Stimulated activated naive B cell treated with anti-CD40 and anti-IgM and Interleukin-4, amounts not matched to agents 10 μg/mL and 1 μg/mL and 100 μg/mL, for 72 hours (primary cell): Measurements from ENCODE around the gene ENPP1.

Experiments
- ATAC-seq, 2 donors: fragments of 150-1000 bp; cut with Tn5 transposase; replicated peaks; 2 replicates each; pipeline ENCODE4 v1.10.0; 2021; ENCODE audit warnings: moderate library complexity in 1 of 2
- DNase-seq: peaks from one replicate; pipeline ENCODE4 v3.0.0; 2021
- H3K27ac Mint-ChIP-seq: one replicate; pipeline ENCODE4 v1.8.0; 2022; ENCODE audit warnings: mild to moderate bottlenecking, mixed read lengths
- H3K27me3 Mint-ChIP-seq, 2 donors: one replicate each; pipeline ENCODE4 v1.8.0; 2022; ENCODE audit warnings: mixed read lengths in 2 of 2
- H3K36me3 Mint-ChIP-seq, 2 donors: one replicate each; pipeline ENCODE4 v1.8.0; 2022; ENCODE audit warnings: mixed read lengths in 2 of 2, mild to moderate bottlenecking in 1 of 2
- H3K4me1 Mint-ChIP-seq, 2 donors: one replicate each; pipeline ENCODE4 v1.8.0; 2022; ENCODE audit warnings: mixed read lengths in 2 of 2, mild to moderate bottlenecking in 1 of 2
- H3K4me3 Mint-ChIP-seq, 2 donors: one replicate each; pipeline ENCODE4 v1.8.0; 2022; ENCODE audit warnings: mild to moderate bottlenecking in 2 of 2, mixed read lengths in 2 of 2, moderate library complexity in 1 of 2
- H3K9me3 Mint-ChIP-seq, 2 donors: one replicate each; pipeline ENCODE4 v1.8.0; 2022; ENCODE audit warnings: mixed read lengths in 2 of 2, mild to moderate bottlenecking in 1 of 2

ENPP1 gene

DNA sequence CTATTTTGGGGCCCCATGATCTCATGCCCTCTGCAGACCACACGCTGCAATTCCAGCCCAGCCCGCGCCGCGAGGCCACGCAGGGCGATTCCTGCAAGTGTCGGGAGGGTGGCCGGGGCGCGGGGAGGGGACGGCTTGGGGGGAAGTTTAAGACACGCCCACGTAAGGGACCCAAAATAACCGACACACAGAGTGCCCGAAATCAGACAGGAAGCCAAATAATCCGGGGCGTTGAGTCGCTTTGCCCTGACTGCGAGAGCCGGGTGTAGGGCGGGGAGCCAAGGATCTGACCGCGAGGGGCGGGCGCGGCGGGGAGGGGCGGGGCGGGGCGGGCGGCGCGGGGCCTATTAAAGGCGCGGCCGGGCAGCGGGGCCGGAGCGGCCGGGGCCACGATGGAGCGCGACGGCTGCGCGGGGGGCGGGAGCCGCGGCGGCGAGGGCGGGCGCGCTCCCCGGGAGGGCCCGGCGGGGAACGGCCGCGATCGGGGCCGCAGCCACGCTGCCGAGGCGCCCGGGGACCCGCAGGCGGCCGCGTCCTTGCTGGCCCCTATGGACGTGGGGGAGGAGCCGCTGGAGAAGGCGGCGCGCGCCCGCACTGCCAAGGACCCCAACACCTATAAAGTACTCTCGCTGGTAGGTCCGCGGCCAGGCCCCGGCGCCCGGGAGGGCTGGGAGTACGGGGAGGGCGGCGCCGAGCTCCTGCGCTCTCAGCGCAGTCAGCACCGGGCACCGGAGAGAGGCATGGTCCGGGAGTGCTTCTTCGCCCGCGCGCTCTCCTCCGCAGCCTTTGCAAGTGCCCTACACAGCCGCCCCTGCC is at the start of gene ENPP1:
ENPP1 (plus strand) TSS at position 377 of the 816 bp plus-strand sequence; CDS start at position 393, 16 bp downstream.
- DNase-seq (peak; percentile 54), ATAC-seq (peak; percentile 80 to 82)
- H3K27ac Mint-ChIP-seq, result peak within 1 kb of the TSS; percentile 84
- no peaks in the 10 kb centered on the region for H3K9me3 Mint-ChIP-seq
- H3K4me3 Mint-ChIP-seq, result peak within 1 kb of the TSS; percentile 88 to 100
- H3K27me3 Mint-ChIP-seq, result no peaks in the 10 kb centered on the region
- H3K4me1 Mint-ChIP-seq, result peaks cover 14 to 21% of the 10 kb centered on the region in 2 donors
- no peaks in the 10 kb centered on the region for H3K36me3 Mint-ChIP-seq

DNA sequence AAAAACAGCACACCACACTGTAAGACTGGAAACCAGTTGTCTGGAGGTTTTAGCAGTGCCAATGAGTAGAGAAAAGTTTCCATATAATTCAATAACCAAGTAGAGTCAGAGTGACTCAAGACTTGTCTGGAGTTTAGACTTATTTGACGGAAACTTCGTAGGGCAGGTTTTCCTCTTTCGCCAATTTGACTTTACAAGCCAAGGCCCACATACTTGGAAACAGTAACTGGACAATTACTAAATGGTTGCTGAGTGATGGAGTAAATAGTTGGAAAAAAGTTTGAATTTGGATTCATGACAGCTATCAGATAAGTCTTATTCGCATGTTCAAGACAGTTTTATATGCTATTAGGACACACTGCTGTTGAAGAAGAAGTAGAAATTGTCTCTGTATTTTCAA is 48.9 kb upstream of the ENPP1 start:
- no peaks in the 10 kb centered on the region for H3K9me3 Mint-ChIP-seq
- no peaks in the 10 kb centered on the region for H3K36me3 Mint-ChIP-seq
- H3K4me1 Mint-ChIP-seq, result peaks cover 5 to 13% of the 10 kb centered on the region in 2 donors
- ATAC-seq (no peak), DNase-seq (no peak)
- H3K4me3 Mint-ChIP-seq, result no peak overlapping the region
- no peak overlapping the region for H3K27ac Mint-ChIP-seq
- peaks cover 22 to 42% of the 10 kb centered on the region in 2 donors for H3K27me3 Mint-ChIP-seq

DNA sequence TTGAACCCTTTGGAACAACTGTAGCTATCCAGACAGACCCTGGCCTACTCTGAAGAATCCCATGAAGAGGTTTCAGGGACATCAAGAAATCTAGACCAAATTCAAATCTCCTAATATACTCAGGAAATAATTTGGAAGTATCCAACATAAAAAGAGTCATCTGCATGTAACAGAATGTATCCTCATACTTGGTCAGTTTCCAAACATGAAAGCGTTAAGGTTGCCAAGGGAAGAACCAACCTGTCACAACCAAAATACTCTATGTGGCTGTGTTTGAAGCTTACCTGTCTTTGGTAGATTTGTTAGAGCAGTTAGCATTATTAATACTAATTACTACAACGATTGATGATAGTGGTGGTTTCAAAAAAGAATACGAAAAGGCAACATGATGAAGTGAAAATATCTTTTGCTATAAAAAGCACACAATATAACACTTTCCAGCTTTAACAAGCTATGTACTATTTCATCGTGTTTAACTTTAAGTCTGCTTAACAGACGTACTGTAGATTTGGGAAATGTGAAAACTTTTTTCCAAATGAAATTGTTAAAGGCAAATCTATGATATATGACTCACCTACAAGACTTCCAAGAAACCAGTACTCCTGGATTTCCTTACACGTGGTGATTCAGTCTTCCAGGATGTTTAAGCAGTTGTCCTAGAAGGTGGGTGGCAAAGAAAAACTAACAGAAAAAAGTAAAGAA is 46.6 kb upstream of the ENPP1 start:
- H3K4me3 Mint-ChIP-seq, result no peak overlapping the region
- H3K9me3 Mint-ChIP-seq, result no peaks in the 10 kb centered on the region

DNA sequence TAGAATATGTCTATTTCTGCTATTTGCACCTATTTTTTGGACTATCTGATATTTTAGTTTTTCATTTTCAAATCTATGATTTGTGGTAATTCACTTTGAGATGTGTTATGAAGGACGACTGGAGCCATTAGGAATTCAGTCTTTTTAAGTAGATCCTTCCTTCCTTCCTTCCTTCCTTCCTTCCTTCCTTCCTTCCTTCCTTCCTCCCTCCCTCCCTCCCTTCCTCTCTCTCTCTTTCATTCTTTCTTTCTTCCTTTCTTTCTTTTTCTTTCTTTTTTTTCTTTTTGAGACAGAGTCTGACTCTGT is 46.1 kb upstream of the ENPP1 start:
- Mint-ChIP-seq H3K36me3 (no peaks in the 10 kb centered on the region), H3K4me3 (no peak overlapping the region), H3K4me1 (peaks cover 0 to 2% of the 10 kb centered on the region in 2 donors), H3K27ac (peak overlapping the region; percentile 68), H3K9me3 (no peaks in the 10 kb centered on the region), H3K27me3 (peaks cover 19 to 38% of the 10 kb centered on the region in 2 donors)
- DNase-seq, result no peak
- no peak for ATAC-seq

More for the DNA sequence above, 46.6 kb upstream of the ENPP1 start:
- Mint-ChIP-seq H3K4me1 (peaks cover 0 to 2% of the 10 kb centered on the region in 2 donors), H3K27me3 (peaks cover 21 to 40% of the 10 kb centered on the region in 2 donors), H3K36me3 (no peaks in the 10 kb centered on the region), H3K27ac (no peak overlapping the region)
- ATAC-seq, result no peak
- no peak for DNase-seq

DNA sequence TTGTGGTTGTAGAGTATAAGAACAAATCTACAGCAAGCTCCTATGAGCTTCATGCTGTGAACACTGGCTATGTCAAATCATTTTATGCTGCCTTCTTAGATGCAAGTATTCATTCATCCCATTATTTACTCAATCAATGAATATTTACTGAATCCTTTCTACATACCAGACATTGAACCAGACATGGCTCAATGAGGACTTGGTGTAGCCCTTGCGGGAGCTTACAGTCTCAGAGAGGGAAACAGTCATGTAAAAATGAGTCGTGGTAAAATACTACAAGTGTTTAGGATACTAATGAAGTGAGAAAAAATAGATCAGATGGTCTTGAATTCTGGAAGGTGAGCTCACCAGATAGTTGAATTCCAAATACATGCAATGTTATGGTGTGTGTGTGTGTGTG is 44.8 kb upstream of the ENPP1 start:
- H3K4me3 Mint-ChIP-seq, result no peak overlapping the region
- DNase-seq, result no peak
- no peak overlapping the region for H3K27ac Mint-ChIP-seq
- H3K36me3 Mint-ChIP-seq, result no peaks in the 10 kb centered on the region
- peaks cover 16 to 38% of the 10 kb centered on the region in 2 donors for H3K27me3 Mint-ChIP-seq
- ATAC-seq, result no peak
- peaks cover 0 to 2% of the 10 kb centered on the region in 2 donors for H3K4me1 Mint-ChIP-seq
- no peaks in the 10 kb centered on the region for H3K9me3 Mint-ChIP-seq

DNA sequence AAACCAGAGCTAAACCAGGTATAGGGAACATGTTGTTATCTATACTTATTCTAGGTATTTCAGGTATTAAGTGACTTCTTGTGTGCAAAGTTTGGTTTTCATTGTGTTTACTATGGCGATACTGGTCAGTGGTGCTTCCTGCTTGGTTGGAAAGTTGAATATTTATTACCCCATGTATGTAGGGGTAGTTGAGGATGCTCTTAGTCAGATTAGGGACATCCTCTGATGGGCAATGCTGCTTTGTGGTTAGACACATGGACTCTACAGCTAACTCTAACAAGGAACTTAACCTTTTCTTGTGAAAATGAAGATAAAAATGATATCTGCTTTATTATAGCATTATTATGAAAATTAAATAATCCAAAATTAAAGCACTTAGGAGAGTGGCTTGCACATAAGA is 44.1 kb upstream of the ENPP1 start:
- ATAC-seq (peak; percentile 59 to 84), DNase-seq (no peak)
- no peak overlapping the region for H3K4me3 Mint-ChIP-seq
- H3K9me3 Mint-ChIP-seq, result peaks cover 0 to 2% of the 10 kb centered on the region in 2 donors
- peaks cover 0 to 2% of the 10 kb centered on the region in 2 donors for H3K4me1 Mint-ChIP-seq
- peaks cover 0 to 2% of the 10 kb centered on the region in 2 donors for H3K36me3 Mint-ChIP-seq
- H3K27ac Mint-ChIP-seq, result no peak overlapping the region
- H3K27me3 Mint-ChIP-seq, result peaks cover 20 to 37% of the 10 kb centered on the region in 2 donors

DNA sequence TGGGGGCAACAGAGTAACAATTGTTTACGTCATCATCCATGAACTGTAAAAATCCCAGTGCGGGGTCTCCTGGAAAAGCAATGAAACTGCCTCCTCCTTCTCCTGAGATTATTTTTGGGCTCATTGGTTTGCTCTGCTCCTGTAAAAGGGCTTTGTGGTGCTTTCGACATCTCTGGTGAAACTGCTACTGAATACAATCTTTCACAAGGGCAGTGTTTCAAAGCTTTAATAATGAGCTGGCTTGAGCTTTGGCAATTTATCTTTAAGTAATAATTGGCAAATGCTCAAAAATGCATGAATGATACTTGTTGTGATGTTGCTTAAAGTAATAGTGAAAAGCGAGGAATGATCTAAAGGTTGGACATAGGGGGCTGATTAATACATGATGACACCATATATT is 43.5 kb upstream of the ENPP1 start:
- Mint-ChIP-seq H3K4me3 (no peak overlapping the region), H3K27ac (no peak overlapping the region), H3K4me1 (peaks cover 0 to 2% of the 10 kb centered on the region in 2 donors), H3K36me3 (peaks cover 0 to 2% of the 10 kb centered on the region in 2 donors), H3K27me3 (peaks cover 20 to 38% of the 10 kb centered on the region in 2 donors), H3K9me3 (peaks cover 0 to 2% of the 10 kb centered on the region in 2 donors)
- DNase-seq (no peak), ATAC-seq (no peak)

DNA sequence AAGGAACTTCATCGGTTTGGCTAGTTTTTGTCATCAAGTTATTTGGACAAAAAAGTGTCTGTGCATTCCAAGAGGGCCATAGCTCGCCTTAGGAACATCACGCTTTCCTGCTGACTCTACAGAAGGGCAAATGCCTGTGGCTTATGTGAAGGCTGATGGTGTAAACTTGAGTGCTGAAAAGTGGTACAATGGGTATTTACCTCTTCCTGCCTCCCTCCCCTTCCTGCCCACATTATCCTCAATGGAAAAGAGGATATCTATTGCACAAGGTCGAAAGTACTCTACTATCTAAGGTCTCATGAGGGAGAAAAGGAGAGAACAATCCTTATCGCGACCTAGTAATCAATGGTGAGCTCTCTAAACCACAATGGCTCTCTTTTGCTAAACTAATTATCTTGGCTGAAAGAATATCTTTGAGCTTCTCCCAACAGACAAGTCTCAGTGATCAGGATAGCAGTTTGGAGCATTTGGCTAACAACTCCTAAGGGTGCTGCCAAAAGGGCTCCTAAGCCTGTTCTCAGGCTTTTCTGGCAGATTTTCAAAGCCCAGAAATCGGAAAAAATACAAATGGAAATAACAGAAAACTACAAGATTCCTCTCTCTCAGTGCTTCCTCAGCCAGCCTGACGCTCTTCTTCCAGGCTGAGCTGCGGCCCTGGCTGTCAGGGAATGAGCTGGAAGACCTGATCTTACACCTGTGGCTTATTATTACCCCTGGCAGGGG is 42.6 kb upstream of the ENPP1 start:
- no peak for ATAC-seq
- no peak overlapping the region for H3K4me3 Mint-ChIP-seq
- no peak for DNase-seq
- H3K36me3 Mint-ChIP-seq, result peaks cover 0 to 2% of the 10 kb centered on the region in 2 donors
- H3K27me3 Mint-ChIP-seq, result peaks cover 20 to 38% of the 10 kb centered on the region in 2 donors
- peaks cover 0 to 2% of the 10 kb centered on the region in 2 donors for H3K9me3 Mint-ChIP-seq
- peaks cover 0 to 2% of the 10 kb centered on the region in 2 donors for H3K4me1 Mint-ChIP-seq
- H3K27ac Mint-ChIP-seq, result no peak overlapping the region

DNA sequence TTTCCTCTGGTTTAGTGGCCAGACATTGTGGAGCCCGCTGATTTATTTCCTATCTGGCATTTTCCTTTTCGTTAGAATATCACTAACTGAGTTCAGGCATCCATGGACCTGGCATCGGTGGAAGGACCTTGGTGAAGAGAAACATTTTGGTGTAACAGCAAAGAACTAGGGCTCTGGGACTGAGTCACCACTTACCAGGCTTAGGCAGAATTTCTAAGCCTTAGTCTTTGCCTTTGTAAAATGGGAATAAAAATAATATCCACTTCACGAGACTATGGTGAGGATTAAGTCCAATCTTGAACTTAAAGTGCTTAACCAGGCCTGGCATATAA is 42.0 kb upstream of the ENPP1 start:
- Mint-ChIP-seq H3K4me1 (peaks cover 0 to 2% of the 10 kb centered on the region in 2 donors), H3K4me3 (no peak overlapping the region), H3K27ac (no peak overlapping the region), H3K9me3 (peaks cover 0 to 2% of the 10 kb centered on the region in 2 donors), H3K36me3 (peaks cover 0 to 2% of the 10 kb centered on the region in 2 donors), H3K27me3 (peaks cover 20 to 43% of the 10 kb centered on the region in 2 donors)
- ATAC-seq (no peak), DNase-seq (no peak)

DNA sequence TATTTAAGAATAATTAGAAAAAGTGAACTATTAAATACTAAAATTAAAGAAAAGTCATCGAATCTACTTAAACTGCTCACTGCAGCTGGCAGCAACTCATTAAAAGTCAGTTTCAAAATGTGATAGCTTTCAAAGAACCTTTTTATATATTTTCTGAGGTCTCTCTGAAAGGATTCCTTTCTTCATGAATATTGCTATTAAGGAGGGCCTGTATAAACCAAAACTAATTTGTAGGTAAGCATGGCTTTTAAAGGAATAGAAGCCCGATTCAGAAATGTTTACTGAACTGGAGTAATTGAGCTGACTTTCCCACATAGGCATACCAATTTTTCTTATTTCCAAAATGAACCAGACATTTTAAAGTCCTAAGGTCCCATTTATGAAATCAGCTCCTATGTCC is 41.2 kb upstream of the ENPP1 start:
- no peak overlapping the region for H3K4me3 Mint-ChIP-seq
- DNase-seq, result no peak
- H3K4me1 Mint-ChIP-seq, result peaks cover 0 to 2% of the 10 kb centered on the region in 2 donors
- H3K36me3 Mint-ChIP-seq, result peaks cover 0 to 2% of the 10 kb centered on the region in 2 donors
- ATAC-seq, result no peak
- H3K27me3 Mint-ChIP-seq, result peaks cover 24 to 44% of the 10 kb centered on the region in 2 donors
- peaks cover 0 to 2% of the 10 kb centered on the region in 2 donors for H3K9me3 Mint-ChIP-seq
- no peak overlapping the region for H3K27ac Mint-ChIP-seq

DNA sequence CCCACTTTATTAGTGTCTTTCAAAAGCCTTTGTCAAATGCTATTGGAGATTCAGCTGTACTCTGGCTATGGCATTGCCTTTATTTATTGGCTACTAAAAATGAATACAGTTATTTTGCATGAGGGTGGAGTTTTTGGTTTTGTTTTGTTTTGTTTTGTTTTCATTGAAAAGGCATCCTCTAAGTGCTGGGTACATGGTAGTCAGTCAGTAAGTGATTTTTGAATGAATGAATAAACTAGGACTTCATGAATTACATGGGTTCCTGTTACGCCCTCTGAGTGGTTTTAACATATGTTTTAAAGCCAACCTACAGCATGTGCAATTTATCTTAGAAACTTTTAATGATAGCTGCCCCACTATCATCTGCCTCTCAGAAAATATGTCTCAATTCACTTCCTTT is 38.9 kb upstream of the ENPP1 start:
- H3K27me3 Mint-ChIP-seq, result peaks cover 29 to 35% of the 10 kb centered on the region in 2 donors
- no peak overlapping the region for H3K27ac Mint-ChIP-seq
- DNase-seq (no peak), ATAC-seq (no peak)
- no peak overlapping the region for H3K4me3 Mint-ChIP-seq
- peaks cover 0 to 2% of the 10 kb centered on the region in 2 donors for H3K36me3 Mint-ChIP-seq
- H3K9me3 Mint-ChIP-seq, result peaks cover 0 to 2% of the 10 kb centered on the region in 2 donors
- H3K4me1 Mint-ChIP-seq, result no peaks in the 10 kb centered on the region

DNA sequence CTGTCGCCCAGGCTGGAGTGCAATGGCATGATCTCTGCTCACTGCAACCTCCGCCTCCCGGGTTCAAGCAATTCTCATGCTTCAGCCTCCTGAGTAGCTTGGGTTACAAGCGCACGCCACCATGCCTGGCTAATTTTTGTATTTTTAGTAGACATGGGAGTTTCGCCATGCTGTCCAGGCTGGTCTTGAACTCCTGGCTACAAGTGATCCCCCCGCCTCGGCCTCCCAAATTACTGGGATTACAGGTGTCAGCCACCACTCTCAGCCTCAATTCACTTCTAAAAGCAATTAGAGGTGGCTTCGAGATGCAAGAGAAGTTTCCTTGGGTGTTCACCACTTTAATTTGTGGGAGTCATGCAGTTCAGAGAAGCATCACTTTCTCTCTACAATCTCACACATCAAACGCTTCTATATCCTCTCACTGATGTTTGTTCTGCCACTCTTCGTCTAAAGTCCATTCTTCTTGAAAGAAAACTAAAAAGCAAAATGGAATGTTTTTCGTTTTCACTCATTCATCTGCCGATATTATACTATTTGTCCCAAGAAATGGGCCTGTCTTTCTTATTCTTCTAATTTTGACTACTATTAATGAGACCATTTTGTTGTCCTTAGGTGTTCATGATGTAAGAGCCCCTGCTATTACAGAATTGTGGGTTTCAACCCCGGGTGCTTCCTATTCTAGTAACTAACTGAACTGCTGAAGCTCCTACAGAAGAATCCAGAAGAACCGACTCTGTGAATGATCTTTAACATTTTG is 38.3 kb upstream of the ENPP1 start:
- Mint-ChIP-seq H3K4me1 (no peaks in the 10 kb centered on the region), H3K9me3 (peaks cover 0 to 2% of the 10 kb centered on the region in 2 donors), H3K4me3 (no peak overlapping the region), H3K27me3 (peaks cover 29 to 34% of the 10 kb centered on the region in 2 donors), H3K27ac (no peak overlapping the region), H3K36me3 (peaks cover 0 to 2% of the 10 kb centered on the region in 2 donors)
- no peak for ATAC-seq
- DNase-seq, result no peak

DNA sequence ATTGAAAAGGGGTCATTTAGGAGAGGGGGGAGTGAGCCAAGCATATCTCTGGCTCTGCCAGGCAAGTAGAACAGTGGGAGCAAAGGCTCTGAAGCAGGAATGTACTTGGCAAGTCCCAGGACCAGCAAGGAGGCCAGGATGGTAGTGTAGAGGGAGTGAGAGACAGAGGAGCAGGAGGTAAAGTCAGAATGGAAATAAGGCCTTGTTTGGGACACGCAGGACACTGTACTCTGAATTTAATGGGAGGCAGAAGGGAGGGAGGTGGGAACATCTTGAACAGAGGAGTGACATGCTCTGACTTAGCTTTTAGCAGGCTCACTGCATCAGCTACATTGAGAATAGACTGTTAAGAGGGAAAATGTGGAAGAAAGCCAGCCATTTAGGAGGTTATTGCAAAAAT is 37.0 kb upstream of the ENPP1 start:
- Mint-ChIP-seq H3K36me3 (peaks cover 0 to 2% of the 10 kb centered on the region in 2 donors), H3K27ac (no peak overlapping the region), H3K9me3 (peaks cover 0 to 2% of the 10 kb centered on the region in 2 donors), H3K4me1 (no peaks in the 10 kb centered on the region), H3K4me3 (no peak overlapping the region), H3K27me3 (peaks cover 22 to 29% of the 10 kb centered on the region in 2 donors)
- ATAC-seq (no peak), DNase-seq (no peak)
